Sigmoid colon (tissue), 4 donors: ENCODE measurements around the gene CSNK2A1.

Experiments
- POLR2A ChIP-seq, 2 donors: fragments of 450-650 bp; IDR thresholded peaks; one replicate each; pipeline ENCODE4 v1.6.1; 2016; ENCODE audit warnings: antibody characterized with exemption in 2 of 2, mild to moderate bottlenecking in 2 of 2, moderate library complexity in 2 of 2
- POLR2AphosphoS5 ChIP-seq, 4 donors: sonication (generic); formaldehyde crosslinking; IDR thresholded peaks; one replicate each; pipeline ENCODE4 v1.6.1; 2017; ENCODE audit warnings: antibody characterized with exemption in 4 of 4
- TF ChIP-seq, protein P1 (sequence below), 4 experiments: fragments of 450-650 bp in 3 of 4; fragments of 200-600 bp in 1 of 4; IDR thresholded peaks; one replicate each; pipeline ENCODE4 v1.5.1; 2016 to 2019; ENCODE audit warnings: antibody characterized with exemption in 4 of 4, mild to moderate bottlenecking in 3 of 4, moderate library complexity in 2 of 4

DNA sequence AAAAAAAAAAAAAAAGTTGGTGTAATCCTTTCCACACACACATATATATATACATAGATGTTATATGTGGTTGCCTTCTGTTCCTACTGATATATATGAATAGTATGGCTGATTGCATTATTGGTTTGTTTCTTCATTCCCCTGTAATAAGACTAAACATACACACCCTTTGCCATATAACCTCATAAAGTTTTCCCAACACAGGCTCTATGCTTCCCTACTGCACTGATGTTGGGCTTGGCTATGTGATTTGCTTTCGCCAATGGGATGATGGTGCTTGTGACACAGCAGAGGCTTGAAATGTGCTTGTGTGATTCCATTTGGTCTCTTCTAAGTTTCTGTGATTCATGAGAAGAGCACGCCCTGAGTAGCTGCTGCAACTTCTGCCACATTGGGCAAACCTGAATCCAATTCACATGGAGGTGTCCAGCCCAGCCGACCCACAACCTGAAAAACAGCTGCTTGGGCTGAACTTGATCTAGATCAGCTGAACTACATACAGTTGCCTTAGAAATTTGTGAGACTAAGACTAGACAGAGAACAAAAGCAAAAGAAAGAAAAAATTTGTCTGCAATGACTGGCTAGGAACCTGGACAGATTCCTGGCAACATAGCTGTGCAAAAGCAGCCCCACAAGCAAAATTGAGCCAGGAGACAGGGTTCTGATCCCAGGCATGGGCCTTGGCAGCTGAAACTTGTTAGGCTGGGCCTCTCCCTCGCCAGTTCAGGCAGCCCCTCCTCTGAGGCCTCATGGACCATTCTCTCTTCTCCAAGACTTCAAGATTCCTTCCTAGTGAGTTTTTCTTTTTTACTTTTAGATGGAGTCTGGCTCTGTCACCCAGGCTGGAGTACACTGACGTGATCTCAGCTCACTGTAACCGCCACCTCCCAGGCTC, 67.9 kb downstream of the CSNK2A1 start:
- TF ChIP-seq, protein P1, sequence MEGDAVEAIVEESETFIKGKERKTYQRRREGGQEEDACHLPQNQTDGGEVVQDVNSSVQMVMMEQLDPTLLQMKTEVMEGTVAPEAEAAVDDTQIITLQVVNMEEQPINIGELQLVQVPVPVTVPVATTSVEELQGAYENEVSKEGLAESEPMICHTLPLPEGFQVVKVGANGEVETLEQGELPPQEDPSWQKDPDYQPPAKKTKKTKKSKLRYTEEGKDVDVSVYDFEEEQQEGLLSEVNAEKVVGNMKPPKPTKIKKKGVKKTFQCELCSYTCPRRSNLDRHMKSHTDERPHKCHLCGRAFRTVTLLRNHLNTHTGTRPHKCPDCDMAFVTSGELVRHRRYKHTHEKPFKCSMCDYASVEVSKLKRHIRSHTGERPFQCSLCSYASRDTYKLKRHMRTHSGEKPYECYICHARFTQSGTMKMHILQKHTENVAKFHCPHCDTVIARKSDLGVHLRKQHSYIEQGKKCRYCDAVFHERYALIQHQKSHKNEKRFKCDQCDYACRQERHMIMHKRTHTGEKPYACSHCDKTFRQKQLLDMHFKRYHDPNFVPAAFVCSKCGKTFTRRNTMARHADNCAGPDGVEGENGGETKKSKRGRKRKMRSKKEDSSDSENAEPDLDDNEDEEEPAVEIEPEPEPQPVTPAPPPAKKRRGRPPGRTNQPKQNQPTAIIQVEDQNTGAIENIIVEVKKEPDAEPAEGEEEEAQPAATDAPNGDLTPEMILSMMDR (IDR thresholded peaks at IDR 0.05) = no peak
- TF ChIP-seq POLR2A (IDR thresholded peaks at IDR 0.05) (no peak), POLR2AphosphoS5 (IDR thresholded peaks at IDR 0.05) (no peak)
